Activated CD4-positive, alpha-beta memory T cell treated with anti-CD3 and anti-CD28 coated beads for 36 hours (primary cell): ENCODE data around the gene KCNT2. TPM values are rescaled to one million over a fixed set of nuclear protein-coding genes. Genes with fewer than 3 reads are reported as not detected.

ENCODE experiments used
- CTCF ChIA-PET: fragments of 350-600 bp; sonication (Branson Sonifier 250); formaldehyde crosslinking; loops from one replicate; lab custom pipeline; 2021; ENCODE audit warnings: antibody characterized with exemption, inconsistent platforms; lab: Charles Lee
- POLR2A ChIA-PET: fragments of 350-600 bp; sonication (Branson Sonifier 250); formaldehyde crosslinking; loops from one replicate; lab custom pipeline; 2021; ENCODE audit warnings: antibody characterized with exemption; lab: Charles Lee
- DNase-seq: peaks from one replicate; pipeline ENCODE4 v3.0.0-alpha.2; 2020
- H3K27ac Mint-ChIP-seq: one replicate; pipeline ENCODE4 v1.8.0; 2021; ENCODE audit warnings: mixed read lengths
- H3K27me3 Mint-ChIP-seq: one replicate; pipeline ENCODE4 v1.8.0; 2021; ENCODE audit warnings: mixed read lengths
- H3K36me3 Mint-ChIP-seq: one replicate; pipeline ENCODE4 v1.8.0; 2021; ENCODE audit warnings: mixed read lengths
- H3K4me1 Mint-ChIP-seq: one replicate; pipeline ENCODE4 v1.8.0; 2021; ENCODE audit warnings: low read depth, mixed read lengths
- H3K4me3 Mint-ChIP-seq: one replicate; pipeline ENCODE4 v1.8.0; 2021; ENCODE audit warnings: mild to moderate bottlenecking, mixed read lengths
- H3K9me3 Mint-ChIP-seq: one replicate; pipeline ENCODE4 v1.8.0; 2021; ENCODE audit warnings: mixed read lengths
- intact Hi-C: fragments of 100-400 bp; cut with micrococcal nuclease; formaldehyde crosslinking; loops from one replicate; pipeline ENCODE4 v1.15.1; 2023
- total RNA-seq, 2 experiments: library from RNA; stranded (reverse); gene quantifications; one replicate each; pipeline ENCODE4 v1.2.3, GENCODE V29; 2021

The KCNT2 gene
- total RNA-seq, 2 experiments from 2014 or later, result not detected

DNA sequence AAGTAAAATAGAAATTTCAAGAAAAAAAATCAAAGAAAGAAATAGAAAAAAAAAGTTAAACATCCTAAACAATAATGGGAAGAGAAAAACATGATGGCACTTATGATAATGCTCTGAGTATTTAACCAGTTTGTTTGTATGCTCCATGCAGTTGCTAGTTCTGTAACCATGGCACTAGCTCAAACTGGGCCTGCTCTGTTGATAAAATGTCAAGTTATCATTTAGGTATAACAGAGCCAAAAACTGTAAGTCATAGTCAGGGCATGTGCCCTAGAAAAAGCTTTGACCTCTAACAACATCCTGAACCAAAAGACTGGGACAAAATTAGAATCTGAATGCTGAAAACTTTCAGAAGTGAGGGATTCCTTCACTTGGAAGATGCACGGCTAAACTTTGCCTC is 148.9 kb downstream of the KCNT2 start:
- ChIA-PET CTCF (no interaction called here), POLR2A (no interaction called here)
- DNase-seq, result no peak
- no peak overlapping the region for H3K27ac Mint-ChIP-seq
- H3K9me3 Mint-ChIP-seq, result no peaks in the 10 kb centered on the region
- H3K36me3 Mint-ChIP-seq, result no peaks in the 10 kb centered on the region
- H3K4me1 Mint-ChIP-seq, result no peaks in the 10 kb centered on the region
- intact Hi-C loops, result no loop called here
- H3K27me3 Mint-ChIP-seq, result no peaks in the 10 kb centered on the region
- H3K4me3 Mint-ChIP-seq, result no peak overlapping the region

DNA sequence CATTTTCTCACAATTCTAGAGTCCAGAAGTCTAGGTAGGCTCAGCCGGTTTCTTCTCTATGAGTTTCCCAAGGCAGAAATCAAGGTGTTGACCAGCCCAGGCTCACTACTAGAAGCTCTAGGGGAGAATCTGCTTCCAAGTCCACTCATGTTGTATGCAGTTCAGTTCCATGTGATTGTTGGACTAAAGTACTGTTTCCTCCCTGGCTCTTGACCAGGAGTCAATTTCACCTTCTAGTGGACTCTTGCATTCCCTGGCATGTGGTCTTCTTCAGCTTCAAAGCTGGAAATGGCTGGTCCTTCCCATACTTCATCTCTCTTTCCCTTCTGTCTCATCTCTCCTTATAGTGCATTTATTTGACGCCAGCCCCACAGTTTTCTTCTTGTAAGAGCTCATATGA is 153.4 kb downstream of the KCNT2 start:
- Mint-ChIP-seq H3K4me3 (no peak overlapping the region), H3K4me1 (no peaks in the 10 kb centered on the region), H3K27ac (no peak overlapping the region), H3K36me3 (no peaks in the 10 kb centered on the region), H3K27me3 (no peaks in the 10 kb centered on the region), H3K9me3 (no peaks in the 10 kb centered on the region)
- no peak for DNase-seq
- ChIA-PET POLR2A (no interaction called here), CTCF (no interaction called here)
- intact Hi-C loops, result no loop called here

DNA sequence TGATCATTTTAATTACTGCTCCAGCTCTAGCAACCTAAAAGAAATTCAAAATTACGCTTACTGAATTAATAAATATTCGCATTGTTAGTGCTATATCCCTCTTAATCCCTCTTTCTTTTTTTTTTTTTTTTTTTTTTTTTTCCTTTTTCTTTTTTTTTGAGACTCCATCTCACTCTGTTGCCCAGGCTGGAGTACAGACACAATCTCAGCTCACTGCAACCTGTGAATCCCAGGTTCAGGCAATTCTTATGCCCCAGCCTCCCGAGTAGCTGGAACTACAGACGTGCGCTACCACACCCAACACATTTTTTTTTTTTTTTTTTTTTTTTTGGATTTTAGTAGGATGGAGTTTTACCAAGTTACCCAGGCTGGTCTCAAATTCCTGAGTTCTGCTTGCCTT is 157.1 kb downstream of the KCNT2 start:
- H3K27me3 Mint-ChIP-seq, result no peaks in the 10 kb centered on the region
- CTCF ChIA-PET, result interaction anchor here (0.7 kb wide), 1 partner anchor 210 kb away, joined by 4 read pairs; no protein-coding TSS in a partner anchor
- no peaks in the 10 kb centered on the region for H3K36me3 Mint-ChIP-seq

DNA sequence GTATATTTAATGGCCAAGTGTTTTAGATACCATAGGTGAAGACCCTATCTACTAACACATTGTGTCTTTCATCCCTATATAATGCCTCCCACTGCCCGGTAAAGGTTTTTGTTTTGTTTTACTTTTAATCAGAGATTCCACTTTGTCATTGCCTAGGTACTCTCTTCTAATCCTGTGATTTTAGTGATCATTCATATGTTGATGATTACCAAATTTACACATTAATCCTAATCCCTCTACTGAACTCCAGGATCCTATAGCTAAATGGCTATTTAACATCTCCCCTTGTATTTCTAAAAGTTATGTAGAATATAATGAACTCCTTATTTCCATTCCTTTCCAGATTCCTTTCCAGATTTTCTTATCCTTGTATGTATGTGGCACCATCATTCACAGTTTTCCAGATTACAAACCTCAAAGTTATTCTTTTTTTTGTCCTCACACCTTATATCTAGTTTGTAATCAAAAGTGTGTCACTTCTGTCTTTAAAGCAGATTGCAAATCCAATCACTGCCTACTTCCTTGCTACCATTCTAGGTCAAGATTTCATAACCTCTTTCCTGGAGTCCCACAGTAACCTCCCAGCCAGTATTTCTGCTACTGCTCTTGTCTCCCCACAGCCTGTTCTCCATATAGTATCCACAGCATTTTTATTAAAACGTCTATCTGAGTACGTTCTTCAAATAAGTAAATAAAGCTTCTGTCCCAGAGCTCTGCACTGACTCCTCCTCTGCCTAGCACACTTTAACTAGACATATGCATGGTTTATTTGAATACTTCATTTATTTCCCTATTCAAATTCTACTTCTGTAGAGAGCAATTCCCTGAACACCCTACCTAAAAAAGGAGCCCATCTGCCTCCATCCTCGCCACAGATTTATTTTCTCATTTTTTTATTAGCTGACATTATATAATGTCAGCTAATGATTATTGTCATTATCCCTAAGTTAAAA is 157.8 kb downstream of the KCNT2 start:
- Mint-ChIP-seq H3K27ac (no peak overlapping the region), H3K27me3 (no peaks in the 10 kb centered on the region), H3K36me3 (no peaks in the 10 kb centered on the region), H3K9me3 (no peaks in the 10 kb centered on the region), H3K4me3 (no peak overlapping the region), H3K4me1 (no peaks in the 10 kb centered on the region)
- POLR2A ChIA-PET, result no interaction called here
- intact Hi-C loops, result no loop called here
- DNase-seq, result no peak
- CTCF ChIA-PET, result interaction anchor here (0.7 kb wide), 1 partner anchor 210 kb away, joined by 4 read pairs; no protein-coding TSS in a partner anchor

More for the DNA sequence above, 157.1 kb downstream of the KCNT2 start:
- H3K27ac Mint-ChIP-seq, result no peak overlapping the region
- DNase-seq, result no peak
- POLR2A ChIA-PET, result no interaction called here
- H3K4me3 Mint-ChIP-seq, result no peak overlapping the region
- intact Hi-C loops, result no loop called here
- H3K4me1 Mint-ChIP-seq, result no peaks in the 10 kb centered on the region
- H3K9me3 Mint-ChIP-seq, result no peaks in the 10 kb centered on the region

DNA sequence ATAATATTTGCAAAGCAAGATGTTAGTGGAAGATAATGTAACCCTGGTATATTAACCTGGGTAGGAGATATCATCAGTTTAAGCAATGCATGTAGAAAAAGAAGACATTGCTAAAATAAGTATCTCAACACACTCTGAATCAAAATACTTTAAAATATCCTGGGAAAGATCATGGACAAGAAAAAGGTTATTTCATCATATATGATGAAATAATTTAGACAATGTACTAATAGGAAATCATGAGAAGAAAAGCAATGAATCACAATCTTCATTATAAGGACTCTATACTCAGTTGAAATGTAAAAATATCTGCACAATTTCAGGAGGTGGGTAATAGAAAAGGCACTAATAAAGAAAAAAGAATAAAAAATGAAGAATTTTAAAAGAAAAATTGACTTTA is 158.8 kb downstream of the KCNT2 start:
- no peaks in the 10 kb centered on the region for H3K9me3 Mint-ChIP-seq
- H3K27me3 Mint-ChIP-seq, result no peaks in the 10 kb centered on the region
- ChIA-PET CTCF (no interaction called here), POLR2A (no interaction called here)
- H3K27ac Mint-ChIP-seq, result no peak overlapping the region
- no peaks in the 10 kb centered on the region for H3K4me1 Mint-ChIP-seq
- no peak for DNase-seq
- no peak overlapping the region for H3K4me3 Mint-ChIP-seq
- no peaks in the 10 kb centered on the region for H3K36me3 Mint-ChIP-seq
- intact Hi-C loops, result no loop called here

DNA sequence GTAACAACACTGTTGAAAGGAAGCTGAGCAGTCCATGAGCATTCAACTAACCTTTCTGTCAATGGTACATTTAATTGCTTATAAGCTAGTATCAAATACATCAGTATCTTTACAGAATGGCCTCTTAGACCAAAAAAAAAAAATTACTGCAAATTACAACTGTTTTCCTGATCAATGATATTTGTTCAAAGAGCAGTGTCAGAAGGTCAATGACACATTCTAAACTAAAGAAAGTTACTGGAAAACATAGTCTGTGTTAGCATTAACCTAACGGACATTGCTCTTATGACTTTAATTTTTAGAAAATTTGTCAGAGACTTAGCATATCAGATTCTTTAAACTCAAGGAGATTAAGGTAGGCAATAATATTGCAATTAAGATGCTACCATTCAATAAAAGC is 162.5 kb downstream of the KCNT2 start:
- Mint-ChIP-seq H3K4me3 (no peak overlapping the region), H3K4me1 (no peaks in the 10 kb centered on the region), H3K27ac (no peak overlapping the region), H3K36me3 (no peaks in the 10 kb centered on the region), H3K9me3 (no peaks in the 10 kb centered on the region), H3K27me3 (no peaks in the 10 kb centered on the region)
- intact Hi-C loops, result no loop called here
- POLR2A ChIA-PET, result no interaction called here
- no peak for DNase-seq
- CTCF ChIA-PET, result no interaction called here

DNA sequence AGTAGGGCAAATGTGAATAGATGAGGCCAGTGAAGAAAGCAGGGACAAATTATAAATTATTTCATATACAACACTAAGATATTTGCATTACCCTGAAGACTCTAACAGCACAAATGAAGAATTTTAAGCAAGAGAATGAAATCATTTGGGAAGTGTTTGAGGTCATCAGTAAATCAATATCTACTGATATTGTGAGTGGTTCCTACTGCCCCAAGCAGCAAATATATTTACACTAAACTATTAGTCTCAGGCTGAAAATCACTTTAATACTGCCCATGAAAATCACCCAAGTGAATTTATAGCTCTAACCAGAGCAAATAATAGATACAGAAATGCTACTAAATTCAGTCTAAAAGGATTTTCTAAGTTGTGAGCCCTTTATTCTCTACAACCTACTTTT is 163.6 kb downstream of the KCNT2 start:
- ChIA-PET CTCF (no interaction called here), POLR2A (no interaction called here)
- no peak overlapping the region for H3K4me3 Mint-ChIP-seq
- no peak overlapping the region for H3K27ac Mint-ChIP-seq
- no peaks in the 10 kb centered on the region for H3K4me1 Mint-ChIP-seq
- no peaks in the 10 kb centered on the region for H3K9me3 Mint-ChIP-seq
- intact Hi-C loops, result no loop called here
- H3K36me3 Mint-ChIP-seq, result no peaks in the 10 kb centered on the region
- DNase-seq, result no peak
- H3K27me3 Mint-ChIP-seq, result no peaks in the 10 kb centered on the region

DNA sequence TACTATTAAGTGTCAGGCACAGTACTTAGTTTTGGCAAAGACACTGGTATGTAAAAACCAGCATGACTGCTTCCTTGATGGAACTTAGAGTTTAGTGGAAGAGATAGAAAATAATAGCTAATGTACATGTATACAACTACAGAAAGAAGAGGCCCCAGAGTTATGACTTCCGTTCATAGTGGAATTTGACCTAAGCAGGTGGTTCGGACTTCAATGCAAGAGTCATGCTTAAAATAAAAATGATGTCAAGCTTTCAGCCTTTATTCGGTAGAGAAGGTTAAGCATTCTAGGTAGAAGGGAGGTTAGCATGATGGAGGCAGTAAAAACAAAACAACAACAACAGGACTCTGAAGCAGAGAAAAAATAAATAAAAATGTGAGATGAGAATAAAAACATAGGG is 165.9 kb downstream of the KCNT2 start:
- no peaks in the 10 kb centered on the region for H3K36me3 Mint-ChIP-seq
- no peaks in the 10 kb centered on the region for H3K27me3 Mint-ChIP-seq
- H3K9me3 Mint-ChIP-seq, result no peaks in the 10 kb centered on the region
- no peak overlapping the region for H3K4me3 Mint-ChIP-seq
- POLR2A ChIA-PET, result no interaction called here
- CTCF ChIA-PET, result no interaction called here
- DNase-seq, result no peak
- no peaks in the 10 kb centered on the region for H3K4me1 Mint-ChIP-seq
- intact Hi-C loops, result no loop called here
- no peak overlapping the region for H3K27ac Mint-ChIP-seq

DNA sequence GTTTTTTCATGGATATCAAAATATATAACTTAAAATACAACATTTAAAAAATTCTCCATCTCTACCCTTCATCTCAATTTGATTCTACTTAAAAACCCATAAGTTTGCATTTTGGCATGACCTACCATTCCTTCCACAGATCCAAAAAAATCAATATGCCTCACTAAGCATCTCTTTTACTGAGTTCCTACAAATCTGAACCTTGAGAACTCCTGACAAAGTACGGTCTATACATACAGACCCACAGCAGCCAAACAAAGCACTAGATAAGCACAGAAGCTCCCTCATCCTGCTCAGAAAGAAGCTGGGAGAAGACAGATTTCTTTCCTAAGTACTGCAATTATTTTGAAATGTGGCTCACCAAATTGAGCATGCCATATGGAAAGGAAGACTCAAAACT is 167.5 kb downstream of the KCNT2 start:
- no peaks in the 10 kb centered on the region for H3K9me3 Mint-ChIP-seq
- no peak overlapping the region for H3K4me3 Mint-ChIP-seq
- no peak for DNase-seq
- no peaks in the 10 kb centered on the region for H3K27me3 Mint-ChIP-seq
- no peaks in the 10 kb centered on the region for H3K36me3 Mint-ChIP-seq
- intact Hi-C loops, result no loop called here
- H3K27ac Mint-ChIP-seq, result no peak overlapping the region
- ChIA-PET CTCF (no interaction called here), POLR2A (no interaction called here)
- no peaks in the 10 kb centered on the region for H3K4me1 Mint-ChIP-seq

DNA sequence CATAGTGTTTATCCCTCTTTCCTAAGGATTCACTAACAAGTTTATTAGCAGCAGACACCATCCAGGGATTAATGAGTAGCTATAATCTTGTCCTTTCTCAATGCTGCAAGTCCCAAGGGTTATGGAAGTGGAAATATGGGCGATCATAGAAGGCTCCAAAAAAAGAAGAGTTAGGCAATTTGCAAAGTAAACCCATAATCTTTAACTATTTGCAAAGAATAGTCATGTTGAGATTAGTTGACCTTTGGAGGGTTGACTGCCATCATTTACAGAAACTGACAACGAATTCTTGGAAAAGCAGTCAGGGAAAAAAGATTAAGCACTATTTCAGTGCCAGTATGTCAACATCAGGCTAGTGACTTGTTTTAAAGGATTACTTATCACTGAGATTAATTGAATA is 169.9 kb downstream of the KCNT2 start:
- no peaks in the 10 kb centered on the region for H3K27me3 Mint-ChIP-seq
- CTCF ChIA-PET, result no interaction called here
- no peaks in the 10 kb centered on the region for H3K36me3 Mint-ChIP-seq
- no peak overlapping the region for H3K4me3 Mint-ChIP-seq
- H3K9me3 Mint-ChIP-seq, result no peaks in the 10 kb centered on the region
- no peak overlapping the region for H3K27ac Mint-ChIP-seq
- no peak for DNase-seq
- intact Hi-C loops, result no loop called here
- POLR2A ChIA-PET, result no interaction called here
- no peaks in the 10 kb centered on the region for H3K4me1 Mint-ChIP-seq

DNA sequence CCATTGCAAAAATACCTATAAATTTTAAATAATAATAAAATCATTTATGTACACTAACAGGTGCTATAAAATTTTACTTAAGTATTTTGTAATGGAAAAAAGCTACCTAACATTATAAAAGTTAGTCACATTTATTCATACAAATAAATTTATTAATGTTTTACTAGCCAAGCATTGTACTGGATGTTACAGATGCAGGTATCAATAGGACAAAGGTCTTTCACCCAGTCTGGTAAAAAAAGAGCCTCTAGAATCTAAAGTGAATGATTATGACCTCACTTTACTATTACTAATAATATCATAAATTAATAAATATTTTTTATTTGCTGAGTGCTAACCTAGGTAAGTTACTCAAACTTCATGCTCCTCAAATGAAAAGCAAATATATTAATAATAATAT is 170.6 kb downstream of the KCNT2 start:
- no peaks in the 10 kb centered on the region for H3K27me3 Mint-ChIP-seq
- ChIA-PET POLR2A (no interaction called here), CTCF (no interaction called here)
- H3K9me3 Mint-ChIP-seq, result no peaks in the 10 kb centered on the region
- H3K27ac Mint-ChIP-seq, result no peak overlapping the region
- intact Hi-C loops, result no loop called here
- no peak for DNase-seq
- H3K4me3 Mint-ChIP-seq, result no peak overlapping the region
- H3K36me3 Mint-ChIP-seq, result no peaks in the 10 kb centered on the region
- no peaks in the 10 kb centered on the region for H3K4me1 Mint-ChIP-seq

DNA sequence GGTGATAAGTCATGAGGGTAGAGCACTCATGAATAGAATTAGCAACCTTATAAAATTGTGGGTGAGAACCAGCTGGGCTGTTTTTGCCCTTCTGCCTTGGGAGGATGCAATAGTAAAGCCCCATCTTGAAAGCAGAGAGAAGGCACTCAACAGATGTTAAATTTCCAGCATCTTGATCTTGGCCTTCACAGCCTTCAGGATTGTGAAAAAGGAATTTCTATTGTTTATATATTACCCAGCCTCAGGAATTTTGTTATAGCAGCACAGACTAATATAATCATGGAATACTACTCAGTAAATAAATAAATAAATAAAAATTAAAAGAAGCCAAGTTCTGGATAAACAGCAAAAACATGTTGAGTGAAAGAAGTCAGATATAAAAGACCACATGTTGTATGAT is 175.2 kb downstream of the KCNT2 start:
- no peak overlapping the region for H3K4me3 Mint-ChIP-seq

More for the DNA sequence above, 175.2 kb downstream of the KCNT2 start:
- CTCF ChIA-PET, result no interaction called here
- Mint-ChIP-seq H3K9me3 (no peaks in the 10 kb centered on the region), H3K36me3 (no peaks in the 10 kb centered on the region), H3K27ac (no peak overlapping the region), H3K4me1 (no peaks in the 10 kb centered on the region), H3K27me3 (no peaks in the 10 kb centered on the region)
- no peak for DNase-seq
- POLR2A ChIA-PET, result no interaction called here
- intact Hi-C loops, result no loop called here
